RPMI8226 (cell line): Measurements from ENCODE around the gene TPRG1.

Experiments
- DNase-seq: peaks from one replicate; pipeline ENCODE4 v3.0.0-alpha.2; 2015

TPRG1 gene

DNA sequence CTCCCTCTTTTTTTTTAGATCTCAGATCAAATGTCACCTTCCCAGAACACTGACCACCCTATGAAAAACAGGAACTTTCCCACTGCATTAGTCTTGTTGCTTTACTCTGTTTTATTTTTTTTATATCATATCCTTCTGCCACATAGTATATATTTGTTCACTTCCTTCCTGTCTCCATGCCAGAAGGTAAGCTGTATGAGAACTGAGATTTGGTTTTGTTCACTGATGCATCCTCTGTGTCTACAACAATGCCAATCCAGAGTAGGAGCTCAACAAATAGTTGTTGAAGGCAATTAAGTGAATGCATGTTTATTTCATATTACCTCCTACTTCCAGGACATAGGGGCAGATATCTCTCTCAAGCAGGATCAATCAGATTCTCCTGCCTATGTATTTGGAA is 114.4 kb downstream of the TPRG1 start:
- peak; percentile 10 for DNase-seq

GRCh38 chr3:189286916-189287315 is 115.1 kb downstream of the TPRG1 start:
- DNase-seq, result no peak

GRCh38 chr3:189288348-189289235 is 116.8 kb downstream of the TPRG1 start:
- peak; percentile 73 for DNase-seq

DNA sequence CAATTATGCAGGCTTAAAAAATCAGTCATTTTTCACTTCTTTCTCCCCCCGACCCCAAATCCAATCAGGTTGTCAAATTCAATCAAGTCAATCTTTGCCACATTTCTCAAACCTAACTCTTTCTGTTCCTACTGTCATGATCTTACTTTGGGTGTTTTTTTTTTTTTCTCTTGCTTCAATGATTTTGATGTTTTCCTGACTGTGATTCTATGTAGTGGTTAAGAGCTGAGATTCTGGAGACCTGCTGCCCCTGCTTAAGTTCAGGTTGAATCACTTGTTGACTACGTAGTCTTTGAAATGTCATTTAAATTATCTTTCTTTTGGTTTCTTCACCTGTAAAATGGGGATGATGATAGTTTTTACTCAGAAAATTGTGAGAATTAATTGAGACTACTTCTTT is 117.5 kb downstream of the TPRG1 start:
- DNase-seq, result no peak

DNA sequence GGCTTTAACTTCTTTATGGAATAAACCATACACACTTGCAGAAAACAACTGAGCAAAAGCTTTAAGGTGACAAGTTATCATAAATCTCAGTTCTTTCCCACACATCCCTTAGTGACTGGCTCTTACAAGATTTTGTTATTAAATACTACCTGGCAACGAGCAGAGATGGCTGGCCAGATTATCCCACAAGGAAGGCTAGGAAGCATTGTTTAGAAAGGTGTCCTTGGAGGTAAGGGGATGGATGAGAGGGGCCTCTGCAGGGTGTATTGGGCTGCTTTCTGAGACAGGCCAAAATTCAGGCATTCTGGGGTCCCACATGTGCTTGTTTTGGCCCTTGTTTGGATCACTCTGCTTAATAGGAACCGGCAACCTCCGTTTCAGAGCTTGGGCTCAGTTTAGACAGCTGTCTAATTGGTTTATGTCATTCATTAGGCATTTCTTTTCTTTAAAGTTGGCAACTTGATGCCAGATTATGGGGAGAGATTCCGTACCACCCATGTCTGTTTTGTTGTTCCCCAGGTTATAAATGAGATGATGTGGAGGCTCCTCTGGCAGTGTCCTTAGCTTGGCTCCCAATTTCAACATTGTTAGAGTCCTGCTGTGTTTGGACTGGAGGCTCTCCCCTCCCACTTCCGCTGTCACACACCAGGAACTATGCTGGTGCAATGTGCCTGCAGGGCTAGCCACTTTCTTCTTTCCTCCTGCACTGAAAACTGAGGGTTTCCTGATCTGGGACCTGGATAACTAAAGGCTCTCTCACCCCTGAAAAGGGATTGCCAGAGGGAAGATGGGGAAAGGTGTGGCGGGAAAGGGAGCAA is 121.1 kb downstream of the TPRG1 start:
- no peak for DNase-seq

GRCh38 chr3:189294649-189295048 is 122.9 kb downstream of the TPRG1 start:
- DNase-seq, result no peak

DNA sequence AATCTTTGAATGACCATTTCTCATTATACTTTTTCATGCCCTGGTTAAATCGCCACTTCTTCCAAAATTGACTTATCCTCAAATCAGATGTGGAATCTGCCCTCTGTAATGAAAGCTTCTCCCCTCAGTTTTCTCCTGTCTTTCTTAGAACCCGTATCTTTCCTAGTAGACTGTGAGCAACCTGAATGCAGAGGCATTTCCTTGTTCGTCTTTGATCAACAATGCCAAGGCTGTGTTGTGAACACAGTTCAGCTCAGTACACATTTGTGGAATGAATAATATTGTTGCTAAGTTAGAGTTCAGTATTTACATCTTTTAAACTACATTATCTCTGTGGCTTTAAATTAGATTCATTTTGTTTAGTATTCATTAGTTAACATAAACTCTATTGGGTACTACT is 123.3 kb downstream of the TPRG1 start:
- no peak for DNase-seq

- DNase-seq, result no peak
Observed at GRCh38 chr3:189297932-189298331, 126.2 kb downstream of the TPRG1 start.

DNA sequence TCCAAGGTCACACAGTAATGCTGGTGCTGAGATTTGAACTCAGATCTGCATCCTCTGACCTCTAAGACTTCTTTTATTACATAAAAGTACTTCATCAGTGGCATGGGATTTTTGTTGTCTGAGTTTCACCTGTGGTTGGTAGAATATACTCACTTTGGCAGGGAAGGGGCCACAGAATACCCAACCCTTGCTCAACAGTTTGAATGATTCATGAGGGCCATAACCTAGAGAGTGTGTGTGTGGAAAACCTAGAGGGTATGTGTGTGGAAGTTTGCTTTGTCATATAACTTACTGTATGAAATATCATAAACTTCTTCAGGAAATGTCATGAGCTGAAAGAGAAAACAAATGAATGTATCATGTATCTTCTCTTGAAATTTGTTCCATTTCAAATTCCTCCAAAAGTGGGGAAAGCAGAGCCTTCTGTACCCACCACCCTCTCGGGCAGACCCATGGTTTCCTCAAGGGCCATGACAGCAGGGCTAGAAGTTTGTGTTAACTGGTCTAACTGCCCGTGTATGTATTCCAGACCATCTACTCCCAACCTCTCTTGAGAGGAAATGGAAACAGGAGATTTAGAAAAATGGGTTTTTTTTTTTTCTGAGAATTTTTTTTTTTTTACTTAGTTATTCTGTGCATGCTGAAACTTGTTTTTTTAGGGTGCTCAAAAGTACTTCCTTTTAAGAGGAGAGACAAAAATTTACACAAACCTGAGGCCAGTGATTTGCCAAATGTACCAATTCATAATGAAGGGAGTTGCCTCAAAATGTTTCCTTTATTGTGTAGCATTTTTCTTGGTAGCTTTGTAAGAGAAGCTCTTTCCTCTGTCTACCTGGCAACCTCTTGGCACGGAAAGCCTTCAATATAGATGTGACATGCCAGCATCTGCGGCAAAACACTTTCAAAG is 127.0 kb downstream of the TPRG1 start:
- DNase-seq, result no peak

- no peak for DNase-seq
Observed at GRCh38 chr3:189300345-189300744, 128.6 kb downstream of the TPRG1 start.

GRCh38 chr3:189301479-189301878 is 129.7 kb downstream of the TPRG1 start:
- no peak for DNase-seq

DNA sequence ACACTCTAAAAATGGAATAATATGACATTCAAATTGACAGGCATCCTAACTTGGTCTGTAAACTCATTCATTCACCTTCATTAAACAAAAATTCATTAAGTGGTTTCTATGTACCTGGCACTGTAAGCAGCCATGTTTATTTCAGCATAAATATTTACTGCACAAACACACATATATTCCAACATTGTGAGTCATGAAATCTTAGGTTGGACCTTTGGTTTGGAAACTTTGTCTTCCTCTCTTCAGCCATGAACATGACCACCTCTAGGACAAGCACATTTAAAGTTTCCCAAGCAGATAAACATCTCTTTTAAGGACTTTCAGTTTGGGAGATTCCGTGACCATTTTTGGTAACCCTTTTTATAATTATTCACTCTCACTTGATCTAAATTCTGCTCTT is 131.8 kb downstream of the TPRG1 start:
- DNase-seq, result no peak

DNA sequence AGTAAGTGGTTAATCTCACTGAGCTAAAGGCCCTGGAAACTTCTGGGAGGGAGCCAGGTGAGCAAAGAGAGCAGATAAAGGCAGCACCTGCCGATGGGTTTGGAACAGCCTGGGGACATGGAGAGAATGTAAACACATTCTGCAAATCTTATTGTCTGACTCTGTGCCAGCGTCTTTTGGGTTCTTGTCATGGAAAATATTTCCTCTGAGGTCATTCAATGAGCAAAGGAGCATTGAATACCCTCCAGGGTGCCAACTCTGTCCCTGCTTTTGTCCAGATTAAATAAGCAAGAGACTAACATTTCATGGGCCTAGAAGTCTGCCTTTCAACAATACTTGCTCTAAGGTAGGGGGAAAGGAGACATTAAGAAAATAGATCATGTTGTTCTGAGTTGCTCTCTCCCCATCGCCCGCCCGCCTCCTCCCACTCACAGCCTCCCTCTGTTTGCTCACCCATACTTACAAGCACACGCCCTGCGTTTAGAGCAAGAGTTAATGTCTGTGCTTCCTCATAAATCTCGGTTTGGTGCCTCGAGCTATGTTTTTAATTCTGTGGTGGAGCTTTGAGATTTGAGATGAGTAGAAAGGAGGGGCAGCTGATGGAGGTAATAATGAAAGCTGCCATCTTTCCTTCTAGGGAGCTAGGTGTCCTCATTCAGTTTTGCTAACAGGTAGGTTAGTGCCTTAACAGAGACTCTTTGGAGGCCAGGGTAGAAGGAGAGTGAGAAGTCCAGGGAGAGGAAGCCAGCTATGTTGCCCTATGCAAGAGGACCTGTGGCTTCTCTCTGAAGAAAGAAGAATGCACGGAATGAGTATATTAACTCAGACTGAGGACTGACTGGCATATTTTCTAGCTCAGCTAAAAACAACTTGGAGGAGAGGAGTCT is 132.9 kb downstream of the TPRG1 start:
- peak; percentile 23 for DNase-seq

DNA sequence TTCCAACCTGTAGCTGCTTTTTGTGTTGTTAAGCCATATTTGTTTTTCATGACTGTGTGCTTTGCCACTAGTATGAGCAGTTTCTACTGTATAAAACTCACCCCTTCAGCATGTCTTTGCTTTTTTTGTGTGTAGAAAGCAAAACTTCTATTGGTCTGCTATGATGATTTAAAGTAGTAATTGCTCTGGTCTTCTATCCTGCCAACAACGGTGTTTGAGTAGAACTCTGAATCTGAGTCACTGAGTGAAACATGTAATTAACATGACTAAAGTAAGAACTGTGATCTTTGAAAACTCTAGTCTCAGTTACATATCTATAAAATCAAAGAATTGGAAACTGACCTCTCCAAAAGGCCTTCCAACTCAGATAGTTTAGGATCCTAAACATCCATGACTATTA is 133.6 kb downstream of the TPRG1 start:
- no peak for DNase-seq

GRCh38 chr3:189307963-189308362 is 136.2 kb downstream of the TPRG1 start:
- DNase-seq, result no peak

DNA sequence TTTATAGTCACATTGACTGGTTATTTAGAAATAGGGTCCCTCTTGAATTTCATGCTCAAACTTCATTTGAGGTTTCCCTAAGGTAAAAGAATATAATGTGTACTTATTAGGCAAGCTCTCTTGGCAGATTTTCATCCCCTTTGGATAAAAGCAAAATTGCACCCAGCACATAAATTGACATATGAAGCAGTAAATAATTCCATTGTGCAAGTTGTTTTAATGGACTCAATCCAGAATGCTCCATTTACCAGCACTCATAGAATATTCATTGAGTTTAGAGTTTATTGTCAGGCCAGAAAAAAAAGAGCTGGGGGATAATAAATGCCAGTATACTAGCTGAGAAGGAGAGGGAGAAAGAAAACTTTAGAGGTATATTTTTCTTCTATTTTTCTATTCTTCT is 136.8 kb downstream of the TPRG1 start:
- DNase-seq, result no peak

DNA sequence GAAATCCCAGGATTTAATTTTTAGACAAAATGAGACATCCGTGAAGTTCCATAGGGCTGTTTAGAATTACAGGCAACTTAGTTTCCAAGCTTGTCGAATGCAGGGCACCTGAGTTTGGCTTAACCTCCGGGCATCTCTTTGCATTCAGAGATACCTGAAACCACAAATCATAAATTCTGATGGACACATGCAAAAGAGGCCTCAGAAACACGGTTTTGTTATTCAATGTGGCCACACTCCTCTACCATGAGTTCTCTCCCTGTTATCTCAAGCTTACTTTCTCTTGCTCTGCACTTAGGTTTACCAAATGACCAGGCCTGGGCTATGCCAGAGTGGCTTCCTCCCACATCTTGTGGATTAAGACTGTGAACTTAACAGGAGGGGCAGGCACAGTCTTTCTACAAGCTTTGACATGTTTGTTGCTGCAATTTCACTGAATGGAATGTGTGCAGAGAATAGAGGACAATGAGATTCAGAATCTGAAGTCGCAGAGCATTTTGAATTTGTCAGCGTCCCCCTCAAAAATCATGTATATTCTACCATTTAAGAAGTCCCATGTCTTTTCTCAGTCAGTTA is 137.7 kb downstream of the TPRG1 start:
- DNase-seq, result no peak

- no peak for DNase-seq
Observed at GRCh38 chr3:189311521-189311920, 139.8 kb downstream of the TPRG1 start.

DNA sequence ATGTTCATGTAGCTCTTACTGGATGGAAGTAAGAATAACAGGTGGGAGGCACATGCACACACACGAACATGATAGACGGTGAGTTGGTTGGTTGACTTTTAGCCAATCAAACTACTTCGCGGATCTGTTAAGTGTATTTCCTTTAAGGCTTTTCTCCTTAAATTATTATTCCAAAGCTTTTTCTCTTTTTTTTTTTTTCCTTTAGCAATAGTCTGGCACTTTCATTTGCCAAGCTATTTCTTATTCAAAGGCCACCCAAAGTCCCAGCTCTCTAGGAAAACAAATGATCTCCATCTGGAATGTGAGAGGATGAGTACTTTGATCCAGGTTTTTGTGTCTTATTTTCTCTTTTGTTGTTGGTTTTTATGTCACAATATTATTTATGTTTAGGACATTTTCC is 141.1 kb downstream of the TPRG1 start:
- no peak for DNase-seq

GRCh38 chr3:189316296-189317019 is 144.7 kb downstream of the TPRG1 start:
- no peak for DNase-seq

- DNase-seq, result no peak
Observed at GRCh38 chr3:189317911-189318310, 146.1 kb downstream of the TPRG1 start.
